A549 treated with CpdA at 1 μM for 4 hours (cell line): ENCODE measurements around the gene ERI3. TPM values are rescaled to one million over a fixed set of nuclear protein-coding genes. Genes with fewer than 3 reads are reported as not detected.

Experiments
- total RNA-seq: library from RNA; stranded (reverse); fragments of 200-300 nt; extraction: Qiagen RNA extraction; gene quantifications from 5 replicates; pipeline ENCODE4 v1.2.3, GENCODE V29; 2022; ENCODE audit warnings: low read depth

Gene ERI3
- 46.3 to 63.9 TPM (median 58.3 TPM) in 5 replicates for total RNA-seq

GRCh38 chr1:44354840-44355581, at the start of gene ERI3:
ERI3 (minus strand) TSS chr1:44355257; CDS start chr1:44355026, 231 bp downstream.

GRCh38 chr1:44213222-44214112, 141.6 kb downstream of the ERI3 start, which contains the start of gene DMAP1:
DMAP1 (plus strand) TSS chr1:44213471; CDS start chr1:44213754, 283 bp downstream.

Other genes with a start within 250 kb of the ERI3 start
- 0.27 to 0.43 TPM (median 0.42 TPM) in 5 replicates for gene KLF17, start 236.4 kb downstream of the ERI3 start, total RNA-seq
- gene KLF18, start 213.6 kb downstream of the ERI3 start, total RNA-seq, result not detected in 5 replicates
- 19.0 to 22.2 TPM (median 21.1 TPM) in 5 replicates for gene DMAP1, start 141.8 kb downstream of the ERI3 start, total RNA-seq
- gene RNF220, start 50.0 kb upstream of the ERI3 start, total RNA-seq, result 55.1 to 68.6 TPM (median 58.1 TPM) in 5 replicates